ENCODE measurements around the gene EIF4G3.

Gene EIF4G3

GRCh38 chr1:21013510-21013909, 163.2 kb downstream of the EIF4G3 start:
- Histone ChIP-seq H3K36me3 (ENCODE audit: insufficient read depth) (no peaks in the 10 kb centered on the region), H3K79me2 (ENCODE audit: insufficient read depth, low read depth) (peaks cover 3% of the 10 kb centered on the region; the same call in 1 of the 2 replicates), H3K4me1 (ENCODE audit: low read depth, poor library complexity, severe bottlenecking) (no peaks in the 10 kb centered on the region), H3K27me3 (ENCODE audit: insufficient read depth, low read depth) (no peaks in the 10 kb centered on the region), H3K4me3 (IDR thresholded peaks at IDR 0.05; ENCODE audit: insufficient read depth, low read depth, low read length) (no peak overlapping the region), H4K20me1 (ENCODE audit: insufficient read depth) (no peaks in the 10 kb centered on the region), H3K27ac (no peak overlapping the region), H3K9ac (no peak overlapping the region), H3K4me2 (no peak overlapping the region), H2AFZ (ENCODE audit: low read depth) (no peak overlapping the region)
- no peak for TF ChIP-seq CTCF (conservative IDR thresholded peaks at IDR 0.05; ENCODE audit: low read depth, low read length)

DNA sequence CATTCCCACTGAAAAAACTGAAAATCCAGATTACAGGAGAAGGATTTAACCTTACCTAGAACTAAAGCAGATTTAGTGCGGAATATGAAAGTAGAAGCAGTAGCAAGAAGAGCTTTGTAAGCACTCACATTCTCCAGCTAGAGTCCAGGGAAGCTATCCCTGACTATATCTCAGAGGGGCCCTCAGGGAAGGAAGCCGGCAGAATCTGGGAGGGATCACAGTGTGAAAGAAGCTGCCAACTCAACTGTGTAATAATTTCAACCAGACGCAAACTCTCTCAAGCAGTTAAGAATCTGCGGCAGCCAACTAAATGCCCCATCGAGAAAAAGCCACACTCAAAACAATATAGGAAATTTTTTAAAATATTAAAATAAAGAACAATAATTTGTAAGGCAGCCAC, 163.8 kb downstream of the EIF4G3 start:
- Histone ChIP-seq H3K27me3 (ENCODE audit: insufficient read depth, low read depth) (no peaks in the 10 kb centered on the region), H3K4me1 (ENCODE audit: low read depth, poor library complexity, severe bottlenecking) (no peaks in the 10 kb centered on the region), H2AFZ (ENCODE audit: low read depth) (no peak overlapping the region), H3K4me2 (no peak overlapping the region), H3K27ac (no peak overlapping the region), H4K20me1 (ENCODE audit: insufficient read depth) (no peaks in the 10 kb centered on the region), H3K4me3 (IDR thresholded peaks at IDR 0.05; ENCODE audit: insufficient read depth, low read depth, low read length) (no peak overlapping the region), H3K36me3 (ENCODE audit: insufficient read depth) (no peaks in the 10 kb centered on the region), H3K9ac (no peak overlapping the region), H3K79me2 (ENCODE audit: insufficient read depth, low read depth) (peaks cover 3% of the 10 kb centered on the region; the same call in 1 of the 2 replicates)
- no peak for TF ChIP-seq CTCF (conservative IDR thresholded peaks at IDR 0.05; ENCODE audit: low read depth, low read length)

DNA sequence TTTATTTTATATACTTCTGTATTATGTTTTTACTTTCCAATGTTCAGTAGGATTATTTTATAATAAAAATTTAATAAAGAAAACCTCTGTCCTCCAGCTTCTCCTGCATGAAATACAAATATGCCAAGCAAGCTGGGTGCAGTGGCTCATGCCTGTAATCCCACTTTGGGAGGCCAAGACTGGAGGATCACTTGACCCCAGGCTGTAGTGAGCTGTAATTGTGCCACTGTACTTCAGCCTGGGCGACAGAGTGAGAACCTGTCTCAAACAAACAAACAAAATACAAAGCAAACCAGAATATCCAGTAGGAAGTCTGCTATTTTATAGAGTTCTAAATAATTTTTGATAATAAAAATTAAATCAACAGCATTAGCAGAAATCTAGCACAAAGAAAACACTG, 168.8 kb downstream of the EIF4G3 start:
- no peak overlapping the region for H2AFZ ChIP-seq (ENCODE audit: low read depth)
- H3K4me2 ChIP-seq: no peak overlapping the region
- TF ChIP-seq CTCF (conservative IDR thresholded peaks at IDR 0.05; ENCODE audit: low read depth, low read length): no peak
- H3K4me3 ChIP-seq (IDR thresholded peaks at IDR 0.05; ENCODE audit: insufficient read depth, low read depth, low read length): no peak overlapping the region
- H3K27ac ChIP-seq: no peak overlapping the region
- no peaks in the 10 kb centered on the region for H3K36me3 ChIP-seq (ENCODE audit: insufficient read depth)
- peaks cover 3% of the 10 kb centered on the region for H3K4me1 ChIP-seq (ENCODE audit: low read depth, poor library complexity, severe bottlenecking)
- H3K27me3 ChIP-seq (ENCODE audit: insufficient read depth, low read depth): no peaks in the 10 kb centered on the region
- H3K79me2 ChIP-seq (ENCODE audit: insufficient read depth, low read depth): no peaks in the 10 kb centered on the region
- H3K9ac ChIP-seq: no peak overlapping the region
- H4K20me1 ChIP-seq (ENCODE audit: insufficient read depth): no peaks in the 10 kb centered on the region

- Histone ChIP-seq H3K27ac (no peak overlapping the region), H3K36me3 (ENCODE audit: insufficient read depth) (no peaks in the 10 kb centered on the region), H3K27me3 (ENCODE audit: insufficient read depth, low read depth) (no peaks in the 10 kb centered on the region), H3K4me1 (ENCODE audit: low read depth, poor library complexity, severe bottlenecking) (peaks cover 10% of the 10 kb centered on the region), H3K4me2 (no peak overlapping the region), H4K20me1 (ENCODE audit: insufficient read depth) (no peaks in the 10 kb centered on the region), H3K4me3 (IDR thresholded peaks at IDR 0.05; ENCODE audit: insufficient read depth, low read depth, low read length) (no peak overlapping the region), H3K9ac (no peak overlapping the region), H3K79me2 (ENCODE audit: insufficient read depth, low read depth) (no peaks in the 10 kb centered on the region), H2AFZ (ENCODE audit: low read depth) (no peak overlapping the region)
- no peak for TF ChIP-seq CTCF (conservative IDR thresholded peaks at IDR 0.05; ENCODE audit: low read depth, low read length)
Measured at GRCh38 chr1:21005466-21006239, 171.0 kb downstream of the EIF4G3 start.
